ENCODE results near the gene ACMSD. TPM values are rescaled to one million over a fixed set of nuclear protein-coding genes. Genes with fewer than 3 reads are reported as not detected.
"Not testable (repeated sequence)": the region's sequence is repeated elsewhere in the genome, so short reads cannot be mapped to it uniquely, and the experiment has no call there.

The ACMSD gene
- not detected in 2 replicates for total RNA-seq (2014; rRNA removed; shearing (Covaris generic))

DNA sequence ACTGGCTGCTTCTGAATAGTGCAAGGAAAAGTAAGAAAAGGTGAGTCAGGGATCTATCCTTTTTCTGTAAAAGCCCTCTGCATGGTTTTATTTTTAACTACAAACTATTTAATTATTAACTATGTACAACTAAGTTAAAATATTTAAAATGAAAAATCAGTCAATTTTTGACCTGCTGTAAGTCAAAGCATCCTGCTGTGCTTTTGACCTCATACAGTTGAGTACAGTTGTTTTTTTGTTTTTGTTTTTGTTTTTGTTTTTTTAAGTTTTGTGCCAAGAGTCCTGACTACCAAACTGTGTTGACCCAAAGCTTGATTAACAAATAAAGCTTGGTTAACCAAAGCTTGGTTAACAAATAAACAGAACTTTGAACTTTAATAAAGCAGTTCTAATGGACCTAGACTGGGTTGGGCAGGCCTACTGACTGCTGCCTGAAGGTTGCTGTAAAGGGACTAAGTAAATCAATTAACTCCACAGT lies at the start of gene ACMSD:
Gene ACMSD, plus strand, starts transcription at position 474 of the 478 bp plus-strand sequence. CDS start 67 bp downstream, outside the sequence.
- no peak for DNase-seq (ENCODE audit: low read depth)

DNA sequence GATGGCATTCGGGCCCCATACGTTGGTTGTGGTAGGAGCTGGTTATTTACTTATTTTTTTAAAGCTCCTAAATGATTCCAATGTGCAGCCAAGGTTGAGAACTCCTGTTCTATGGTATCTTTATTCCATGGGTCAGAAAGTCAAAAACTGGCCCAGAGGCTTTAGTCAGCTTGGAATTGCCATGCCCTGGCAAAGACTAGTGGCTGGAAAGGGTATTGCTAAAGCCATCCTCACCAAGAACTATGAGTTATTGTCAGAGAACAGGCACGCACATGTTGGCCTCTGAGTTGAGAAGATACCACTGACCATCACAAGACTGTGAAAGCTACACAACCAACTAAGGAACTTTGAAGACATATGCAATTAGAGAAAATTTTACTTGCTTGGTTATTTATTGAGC lies 47.9 kb upstream of the ACMSD start:
- DNase-seq (ENCODE audit: low read depth), result no peak

DNA sequence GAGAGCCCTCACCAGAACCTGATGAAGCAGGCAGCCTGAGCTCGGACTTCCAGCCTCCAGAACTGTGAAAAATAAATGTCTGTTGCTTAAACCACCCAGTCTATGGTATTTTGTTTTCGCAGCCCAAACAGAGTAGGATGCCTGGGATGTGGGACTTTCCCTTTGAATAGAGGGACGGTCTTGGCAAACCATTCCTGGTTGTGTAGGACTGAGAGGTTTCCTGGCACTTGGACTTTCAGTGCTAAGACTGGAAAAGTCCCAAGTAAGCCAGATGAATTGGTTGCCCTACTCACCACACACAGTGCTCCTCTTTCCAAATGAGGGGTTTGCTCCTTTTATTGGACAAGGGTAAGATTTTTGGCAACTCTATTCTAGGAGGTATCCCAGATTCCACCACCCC lies 46.8 kb upstream of the ACMSD start:
- DNase-seq (ENCODE audit: low read depth), result no peak

DNA sequence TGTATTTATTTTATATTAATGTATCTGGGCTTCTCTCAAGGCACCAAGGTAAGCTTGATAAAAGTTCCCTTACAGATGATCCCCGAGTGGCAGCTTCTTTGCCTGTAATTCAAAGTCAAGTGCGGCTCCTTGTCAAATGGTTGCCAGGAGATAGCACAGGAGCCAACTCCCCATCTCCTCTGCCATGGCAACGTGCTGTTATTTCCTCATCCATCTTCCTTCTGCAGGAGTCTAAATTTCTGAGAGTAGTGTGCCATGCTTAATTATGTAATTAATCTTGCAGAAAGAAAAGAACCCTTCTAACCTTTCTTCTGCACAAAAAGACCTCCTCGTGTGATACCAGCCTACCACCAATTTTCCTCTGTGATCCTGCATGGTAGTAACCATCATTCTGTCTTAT lies 46.2 kb upstream of the ACMSD start:
- no peak for DNase-seq (ENCODE audit: low read depth)

DNA sequence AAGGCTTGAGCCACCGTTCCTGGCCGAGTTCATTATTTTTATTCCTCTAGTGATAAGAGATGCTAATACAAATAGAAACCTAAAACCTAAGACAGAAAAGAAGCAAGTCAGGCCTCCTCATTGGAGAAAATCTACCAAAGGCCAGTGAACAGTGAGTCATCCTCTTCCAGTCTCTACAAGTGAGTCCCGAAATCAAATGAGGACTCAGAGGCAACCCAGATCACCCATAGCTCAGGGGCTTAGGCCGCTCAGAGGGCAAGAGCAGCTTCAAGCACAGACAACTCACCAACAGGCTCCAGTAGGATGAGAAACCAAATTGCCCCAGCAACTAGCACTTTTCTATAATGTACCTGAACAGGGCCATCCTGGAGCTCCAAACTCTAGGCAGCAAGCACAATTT lies 42.7 kb upstream of the ACMSD start:
- no peak for DNase-seq (ENCODE audit: low read depth)

DNA sequence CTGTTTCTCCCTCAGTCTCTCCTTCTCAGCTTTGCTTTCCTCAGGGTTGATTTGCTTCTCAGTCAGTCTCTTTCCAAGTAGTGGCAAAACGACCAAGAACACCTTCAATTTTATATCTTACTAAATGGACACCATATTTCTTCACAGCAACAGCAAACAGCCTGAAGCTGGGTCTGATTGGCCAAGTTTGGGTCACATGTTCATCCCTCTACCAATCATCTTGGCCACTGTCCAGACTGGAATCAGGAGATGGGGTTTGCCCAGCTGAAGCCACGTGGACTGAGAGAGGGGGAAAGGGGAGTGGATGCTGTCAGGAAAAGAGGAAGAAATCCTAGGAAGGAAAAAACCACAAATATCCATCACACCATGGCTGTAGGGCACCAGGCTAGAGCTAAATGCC lies 42.0 kb upstream of the ACMSD start:
- no peak for DNase-seq (ENCODE audit: low read depth)

DNA sequence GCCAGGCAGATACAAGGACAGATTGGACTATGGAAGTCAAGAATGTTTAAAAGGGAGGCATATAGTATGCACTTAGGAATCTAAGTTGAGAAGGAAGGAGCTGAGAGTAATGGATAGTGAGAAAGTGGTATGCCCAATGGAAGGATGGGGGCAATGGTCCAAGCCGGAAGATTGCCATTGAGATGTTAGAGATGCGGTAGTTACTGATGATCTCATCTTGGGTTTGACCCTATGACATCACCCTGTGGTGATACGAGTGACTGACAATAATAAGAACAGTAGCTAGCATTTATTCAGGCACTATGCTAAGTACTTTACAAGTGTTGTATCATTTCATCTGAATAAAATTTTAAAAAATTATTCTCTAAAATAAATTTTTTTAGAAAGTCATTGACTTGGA lies 38.5 kb upstream of the ACMSD start:
- DNase-seq (ENCODE audit: low read depth), result peak; percentile 10

DNA sequence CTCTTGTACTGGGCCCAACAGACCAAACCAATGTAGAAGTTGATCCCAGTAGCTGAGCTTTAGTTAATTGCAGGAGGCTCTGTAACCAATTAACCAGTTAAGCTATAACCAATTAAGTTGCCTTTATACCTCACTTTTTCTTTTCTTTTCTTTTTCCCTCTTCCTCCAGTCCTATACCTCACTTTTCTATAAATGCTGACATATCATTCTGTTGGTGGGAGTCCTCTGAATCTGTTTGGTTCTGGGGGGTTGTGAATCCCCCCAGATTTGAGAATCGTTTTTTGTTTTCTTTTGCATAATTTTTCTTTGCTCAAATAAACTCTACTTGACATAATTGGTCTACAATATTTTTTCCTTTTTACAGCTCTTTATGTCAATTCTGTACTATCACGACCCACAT lies 38.1 kb upstream of the ACMSD start:
- DNase-seq (ENCODE audit: low read depth), result no peak

DNA sequence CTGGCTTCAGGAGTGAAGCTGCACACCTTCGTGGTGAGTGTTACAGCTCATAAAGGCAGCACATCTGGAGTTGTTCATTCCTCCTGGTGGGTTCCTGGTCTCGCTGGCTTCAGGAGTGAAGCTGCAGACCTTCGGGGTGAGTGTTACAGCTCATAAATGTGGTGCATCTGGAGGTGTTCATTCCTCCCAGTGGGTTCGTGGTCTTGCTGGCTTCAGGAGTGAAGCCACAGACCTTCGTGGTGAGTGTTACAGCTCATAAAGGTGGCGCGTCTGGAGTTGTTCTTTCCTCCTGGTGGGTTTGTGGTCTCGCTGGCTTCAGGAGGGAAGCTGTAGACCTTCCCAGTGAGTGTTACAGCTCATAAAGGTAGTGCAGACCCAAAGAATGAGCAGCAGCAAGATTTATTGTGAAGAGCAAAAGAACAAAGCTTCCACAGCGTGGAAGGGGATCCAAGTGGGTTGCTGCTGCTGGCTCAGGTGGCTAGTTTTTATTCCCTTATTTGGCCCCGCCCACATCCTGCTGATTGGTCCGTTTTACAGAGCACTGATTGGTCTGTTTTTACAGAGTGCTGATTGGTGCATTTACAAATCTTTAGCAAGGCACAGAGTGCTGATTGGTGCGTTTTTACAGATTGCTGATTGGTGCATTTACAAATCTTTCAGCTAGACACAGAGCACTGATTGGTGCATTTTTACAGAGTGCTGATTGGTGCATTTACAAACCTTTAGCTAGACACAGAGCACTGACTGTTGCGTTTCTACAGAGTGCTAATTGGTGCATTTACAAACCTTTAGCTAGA lies 34.6 kb upstream of the ACMSD start:
- not testable (repeated sequence) for DNase-seq (ENCODE audit: low read depth)

DNA sequence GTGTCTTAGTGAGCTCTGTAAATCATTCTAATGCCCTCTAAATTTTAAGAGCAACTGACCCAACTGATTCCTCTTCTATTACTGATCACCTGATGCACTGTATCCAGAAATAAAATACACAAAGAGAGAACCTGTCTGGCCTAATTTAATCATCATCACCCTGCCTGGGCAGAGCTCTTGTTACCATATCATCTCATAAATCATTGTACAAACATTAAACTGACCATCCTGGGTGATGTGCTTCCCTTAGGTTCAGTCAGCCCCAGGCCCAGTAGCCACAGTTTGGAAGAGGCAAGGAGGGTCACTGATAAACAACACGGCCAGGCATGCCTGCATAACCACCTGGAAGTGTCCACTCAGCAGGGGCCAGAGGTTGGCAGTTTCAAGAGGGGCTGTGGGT lies 22.7 kb upstream of the ACMSD start:
- no peak for DNase-seq (ENCODE audit: low read depth)

DNA sequence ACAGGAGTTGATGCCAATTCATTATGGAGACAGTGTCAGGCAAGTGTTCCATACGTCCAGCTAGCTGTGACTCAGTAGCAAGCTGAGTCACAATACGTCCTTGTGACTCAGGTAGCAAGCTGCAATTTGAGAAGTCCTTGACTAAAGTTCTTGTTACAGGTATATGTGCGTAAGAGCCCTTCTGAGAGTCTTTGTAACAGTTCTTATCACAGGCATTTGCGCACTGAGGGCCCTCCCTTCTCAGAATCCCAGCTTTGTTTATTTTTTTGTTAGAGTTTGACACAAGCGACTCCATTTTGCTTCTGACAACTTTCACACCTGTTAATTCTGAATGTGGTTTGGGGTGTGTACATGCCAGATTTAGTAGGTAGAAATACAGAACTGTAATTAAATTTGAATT lies 20.1 kb upstream of the ACMSD start:
- DNase-seq (ENCODE audit: low read depth), result peak; percentile 67

DNA sequence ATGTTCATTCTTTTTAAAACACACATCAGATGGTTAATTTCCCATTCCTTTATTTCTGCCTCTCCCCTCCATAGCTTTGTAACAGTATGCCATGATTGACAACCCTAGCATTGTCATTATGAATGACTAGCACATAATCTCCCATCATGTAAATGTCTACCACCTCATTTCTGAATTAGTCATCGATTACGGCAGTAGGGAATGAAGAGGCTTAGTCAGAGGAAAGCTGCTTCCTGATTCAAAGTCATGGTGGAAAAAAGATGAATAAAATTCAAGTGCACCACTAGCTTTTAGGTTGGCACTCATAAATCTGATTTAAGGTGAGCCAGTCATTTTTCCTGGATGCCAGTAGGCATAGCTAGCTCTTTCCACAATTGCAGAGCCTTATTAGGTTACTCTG lies 19.1 kb upstream of the ACMSD start:
- DNase-seq (ENCODE audit: low read depth), result peak; percentile 71

DNA sequence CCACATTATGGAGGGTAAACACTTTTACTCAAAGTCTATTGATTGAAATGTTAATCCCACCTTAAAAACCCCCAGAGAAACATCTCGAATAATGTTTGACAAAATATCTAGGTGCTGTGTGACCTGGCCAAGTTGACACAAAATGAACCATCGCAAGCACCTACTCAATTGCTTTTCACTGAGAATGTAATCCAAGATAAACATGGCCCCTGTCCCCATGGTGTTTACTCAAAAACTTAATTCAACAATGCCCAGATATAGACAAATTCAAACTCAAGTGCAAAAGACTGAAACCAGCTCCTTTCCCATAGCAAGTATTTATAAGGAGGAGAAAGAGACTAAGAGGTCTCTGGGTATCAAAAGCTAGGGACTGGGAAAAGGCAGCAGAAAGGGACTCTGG lies 15.0 kb upstream of the ACMSD start:
- DNase-seq (ENCODE audit: low read depth), result no peak

DNA sequence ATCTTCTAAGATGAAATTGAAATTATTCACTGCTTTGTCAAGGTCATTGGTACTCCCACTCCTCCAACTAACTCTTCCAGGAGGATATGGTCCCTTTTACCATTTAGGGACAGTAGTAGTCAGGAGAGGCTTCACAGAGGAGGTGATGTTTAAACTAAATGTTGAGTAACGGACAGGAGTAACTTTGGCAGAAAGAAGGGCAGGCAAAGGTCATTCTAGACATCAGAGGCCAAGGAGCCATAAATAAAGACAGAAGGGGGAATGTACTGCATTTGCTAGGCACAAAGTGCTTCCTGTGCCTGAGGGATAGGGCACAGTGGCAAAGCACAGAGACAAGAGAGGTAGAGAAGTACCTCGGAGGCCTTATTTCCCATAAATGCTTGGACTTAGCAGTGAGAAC lies 14.6 kb upstream of the ACMSD start:
- no peak for DNase-seq (ENCODE audit: low read depth)

DNA sequence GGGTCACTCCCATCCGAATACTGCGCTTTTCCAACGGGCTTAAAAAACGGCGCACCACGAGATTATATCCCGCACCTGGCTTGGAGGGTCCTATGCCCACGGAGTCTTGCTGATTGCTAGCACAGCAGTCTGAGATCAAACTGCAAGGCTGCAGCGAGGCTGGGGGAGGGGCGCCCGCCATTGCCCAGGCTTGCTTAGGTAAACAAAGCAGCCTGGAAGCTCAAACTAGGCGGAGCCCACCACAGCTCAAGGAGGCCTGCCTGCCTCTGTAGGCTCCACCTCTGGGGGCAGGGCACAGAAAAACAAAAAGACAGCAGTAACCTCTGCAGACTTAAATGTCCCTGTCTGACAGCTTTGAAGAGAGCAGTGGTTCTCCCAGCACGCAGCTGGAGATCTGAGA lies 12.7 kb upstream of the ACMSD start:
- DNase-seq (ENCODE audit: low read depth), result not testable (repeated sequence)

DNA sequence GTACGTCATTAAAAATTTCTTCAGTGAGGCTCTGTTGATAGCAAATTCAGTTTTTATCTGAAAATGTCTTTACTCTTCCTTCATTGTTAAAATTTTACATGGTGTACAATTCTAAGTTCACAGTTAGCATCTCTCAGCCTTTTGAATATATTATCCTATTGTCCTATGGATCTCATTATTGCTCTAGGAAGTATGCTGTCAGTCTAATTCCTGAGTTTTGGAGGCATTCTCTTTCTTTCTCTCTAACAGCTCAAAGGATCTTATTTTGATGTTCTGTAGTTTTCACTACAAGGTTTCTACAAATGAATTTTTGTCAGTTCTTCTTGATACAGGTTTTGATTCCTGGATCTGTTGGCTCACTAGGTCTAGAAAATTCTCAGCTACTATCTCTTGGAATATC lies 2.9 kb upstream of the ACMSD start:
- DNase-seq (ENCODE audit: low read depth), result no peak

DNA sequence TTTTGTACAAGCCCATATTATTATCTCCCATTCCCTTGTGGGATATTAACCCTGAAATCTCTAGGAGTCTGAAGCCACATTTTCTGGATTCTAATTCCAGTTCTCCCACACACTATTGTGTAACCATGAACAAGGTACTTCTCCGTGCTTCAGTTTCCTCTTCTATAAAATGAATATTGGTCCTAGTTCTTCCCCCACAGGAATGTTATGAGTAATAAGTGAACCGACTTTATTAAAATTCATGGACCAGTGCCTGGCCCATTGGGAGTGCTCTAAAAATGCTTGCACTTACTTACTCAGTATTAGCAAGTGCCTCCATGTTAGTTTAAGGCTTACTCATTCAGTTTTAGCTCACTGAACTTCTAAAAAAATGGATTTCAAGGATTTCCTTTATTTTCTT lies 1.4 kb upstream of the ACMSD start:
- DNase-seq (ENCODE audit: low read depth), result peak; percentile 68

DNA sequence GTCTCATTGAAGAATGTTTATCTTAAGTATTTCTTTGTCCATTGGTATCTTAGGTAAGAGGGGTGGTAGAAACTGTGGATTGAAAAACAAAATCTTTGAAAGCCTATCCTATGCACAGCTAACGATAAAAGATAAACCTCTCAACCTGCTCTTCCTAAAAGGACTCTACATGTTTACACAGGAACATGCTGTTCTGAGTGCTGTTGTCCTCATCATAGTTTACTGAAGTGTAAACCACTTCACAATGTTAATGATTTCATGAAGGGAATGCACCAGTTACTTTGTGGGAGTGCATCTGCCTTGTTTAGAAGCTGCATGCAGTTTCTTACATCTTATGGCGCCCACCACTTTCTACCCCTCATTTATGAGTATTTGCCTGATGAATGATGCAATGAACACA lies 1.2 kb downstream of the ACMSD start:
- DNase-seq (ENCODE audit: low read depth), result no peak

DNA sequence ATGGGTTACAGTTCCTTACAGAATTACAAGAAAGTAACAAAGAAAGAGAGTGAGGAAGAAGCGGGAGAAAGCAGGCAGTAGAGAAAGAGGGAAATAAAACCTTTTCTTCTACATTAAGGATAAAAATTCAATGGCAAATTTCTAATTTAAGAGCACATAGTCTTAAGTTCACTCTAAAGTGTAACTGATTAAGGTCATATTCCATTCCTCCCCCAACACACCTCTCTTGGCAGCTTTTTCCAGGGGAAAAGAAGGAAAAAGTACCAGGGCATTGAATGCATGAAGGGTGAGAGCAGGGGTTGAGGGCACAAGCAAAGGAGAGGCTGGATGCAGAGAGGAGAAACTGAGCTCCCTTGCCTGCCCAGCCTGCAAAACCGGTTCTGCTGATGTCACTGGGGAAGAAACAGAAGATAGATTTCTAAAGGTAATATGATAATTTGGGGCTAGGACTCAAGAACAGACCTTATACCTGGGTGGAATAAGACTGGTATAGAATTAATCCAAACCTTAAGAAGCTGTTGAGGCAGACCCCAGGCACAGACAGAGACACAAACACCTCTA lies 4.6 kb downstream of the ACMSD start:
- no peak for DNase-seq (ENCODE audit: low read depth)

DNA sequence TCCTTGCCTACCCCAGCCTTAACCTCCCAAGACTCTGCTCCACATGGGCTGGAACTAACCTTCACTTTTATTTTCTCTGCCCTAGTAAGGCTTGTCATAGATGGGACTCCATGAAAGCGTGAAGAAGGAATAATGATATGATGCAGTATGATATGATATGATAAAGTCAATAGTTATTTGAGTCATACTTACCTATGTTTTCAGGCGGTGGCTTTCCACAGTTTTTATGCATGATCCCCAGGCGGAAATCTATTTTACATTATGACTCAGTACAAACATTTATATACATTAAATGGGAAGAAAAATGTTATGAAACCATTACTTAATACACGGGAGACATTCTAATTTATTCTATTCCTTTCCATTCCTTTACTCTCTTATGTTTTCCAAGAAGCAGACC lies 5.6 kb downstream of the ACMSD start:
- no peak for DNase-seq (ENCODE audit: low read depth)

DNA sequence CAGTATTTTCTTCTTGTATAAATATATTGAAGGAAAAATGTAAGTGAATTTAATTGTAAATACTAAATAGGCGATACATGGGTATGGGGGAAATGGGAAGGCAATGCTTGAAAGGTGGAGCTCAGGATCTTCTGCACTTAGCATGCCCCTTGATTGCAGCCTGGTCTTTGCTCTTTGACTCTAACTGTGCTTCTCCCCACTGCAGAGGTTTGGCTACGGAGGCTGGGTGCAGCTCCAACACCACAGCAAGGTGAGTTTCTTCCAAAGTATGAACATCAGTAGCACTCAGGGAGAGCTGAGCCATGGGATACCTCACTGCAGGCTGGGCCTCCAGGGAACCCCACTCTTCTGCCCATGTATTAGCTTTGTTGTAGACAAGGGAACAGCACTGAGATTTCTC lies 6.6 kb downstream of the ACMSD start:
- DNase-seq (ENCODE audit: low read depth), result no peak

DNA sequence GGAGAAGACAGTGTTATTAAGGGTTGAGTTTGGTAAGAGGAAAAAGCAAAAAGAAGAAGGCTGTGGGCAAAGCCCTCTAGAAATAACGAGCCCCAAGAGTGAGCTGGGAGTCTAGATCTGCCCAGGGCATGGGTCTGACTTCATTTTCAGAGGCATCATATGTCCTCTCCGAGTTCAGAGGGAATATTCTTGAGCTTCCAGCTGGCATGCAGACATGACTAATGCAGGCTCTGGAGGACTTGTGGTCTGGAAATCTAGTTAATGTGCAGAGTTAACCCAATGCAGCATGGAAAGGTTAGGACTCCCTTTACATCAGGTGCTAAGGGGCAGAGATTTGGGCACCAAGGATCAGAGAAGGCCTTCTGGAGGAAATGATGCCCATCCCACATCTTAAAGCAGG lies 7.3 kb downstream of the ACMSD start:
- peak; percentile 64 for DNase-seq (ENCODE audit: low read depth)

DNA sequence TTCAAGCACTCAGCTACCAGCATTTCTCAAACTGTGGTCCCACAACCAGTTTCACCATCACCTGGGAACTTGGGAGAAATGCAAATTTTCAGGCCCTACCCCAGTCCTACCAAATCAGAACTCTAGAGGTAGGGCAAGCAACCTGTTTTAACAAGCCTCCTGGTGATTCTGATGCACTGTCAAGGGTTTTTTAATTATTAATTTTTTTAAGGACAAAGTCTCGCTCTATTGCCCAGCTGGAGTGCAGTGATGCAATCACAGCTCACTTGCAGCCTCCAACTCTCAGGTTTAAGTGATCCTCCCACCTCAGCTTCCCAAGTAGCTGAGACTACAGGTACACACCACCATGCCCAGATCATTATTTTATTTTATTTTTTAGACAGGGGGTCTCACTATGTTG lies 7.8 kb downstream of the ACMSD start:
- DNase-seq (ENCODE audit: low read depth), result no peak

DNA sequence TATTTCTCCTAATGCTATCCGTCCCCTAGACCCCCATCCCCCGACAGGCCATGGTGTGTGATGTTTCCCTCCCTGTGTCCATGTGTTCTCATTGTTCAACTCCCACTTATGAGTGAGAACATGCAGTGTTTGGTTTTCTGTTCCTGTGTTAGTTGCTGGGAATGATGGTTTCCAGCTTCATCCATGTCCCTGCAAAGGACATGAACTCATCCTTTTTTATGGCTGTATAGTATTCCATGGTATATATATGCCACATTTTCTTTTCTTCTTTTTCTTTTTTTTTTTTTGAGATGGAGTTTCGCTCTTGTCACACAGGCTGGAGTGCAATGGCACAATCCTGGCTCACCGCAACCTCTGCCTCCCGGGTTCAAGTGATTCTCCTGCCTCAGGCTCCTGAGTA lies 9.2 kb downstream of the ACMSD start:
- not testable (repeated sequence) for DNase-seq (ENCODE audit: low read depth)
